Fibroblast of lung (primary cell): Measurements from ENCODE around the gene SST.

Experiments
- EZH2 ChIP-seq: IDR thresholded peaks from 2 replicates; pipeline ENCODE4 v1.5.1; 2012; ENCODE audit warnings: low read length, control low read depth, mild to moderate bottlenecking; ENCODE audit errors: missing control alignments
- TF ChIP-seq, protein P1 (sequence below), 2 donors: IDR thresholded peaks in 1 of 2; conservative IDR thresholded peaks in 1 of 2; 1 replicate in 1 of 2; 2 replicates in 1 of 2; pipeline ENCODE4 v1.5.1; 2011 to 2012; ENCODE audit warnings: low read length in 2 of 2, control low read depth in 1 of 2, inconsistent platforms in 1 of 2, low read depth in 1 of 2, mild to moderate bottlenecking in 1 of 2

DNA sequence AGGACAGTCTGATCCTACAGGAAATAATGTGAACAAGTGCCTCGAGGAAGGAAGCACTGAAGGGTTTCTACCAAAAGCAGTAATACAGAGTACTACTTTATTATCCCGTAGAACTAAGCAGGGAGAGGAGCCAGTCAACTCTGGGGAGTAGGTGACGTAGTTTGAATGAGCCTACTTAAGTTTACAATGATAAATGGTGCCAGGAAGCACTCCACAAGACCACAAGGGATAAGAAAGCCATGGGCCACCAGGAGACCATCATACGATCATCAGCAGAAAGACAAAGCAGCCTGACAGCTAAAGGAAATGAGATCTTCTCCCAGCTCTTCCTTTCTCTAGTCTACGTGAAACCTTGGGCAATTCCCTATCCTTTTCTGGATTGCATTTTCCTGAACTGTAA lies 27.3 kb downstream of the SST start:
- TF ChIP-seq, protein P1, sequence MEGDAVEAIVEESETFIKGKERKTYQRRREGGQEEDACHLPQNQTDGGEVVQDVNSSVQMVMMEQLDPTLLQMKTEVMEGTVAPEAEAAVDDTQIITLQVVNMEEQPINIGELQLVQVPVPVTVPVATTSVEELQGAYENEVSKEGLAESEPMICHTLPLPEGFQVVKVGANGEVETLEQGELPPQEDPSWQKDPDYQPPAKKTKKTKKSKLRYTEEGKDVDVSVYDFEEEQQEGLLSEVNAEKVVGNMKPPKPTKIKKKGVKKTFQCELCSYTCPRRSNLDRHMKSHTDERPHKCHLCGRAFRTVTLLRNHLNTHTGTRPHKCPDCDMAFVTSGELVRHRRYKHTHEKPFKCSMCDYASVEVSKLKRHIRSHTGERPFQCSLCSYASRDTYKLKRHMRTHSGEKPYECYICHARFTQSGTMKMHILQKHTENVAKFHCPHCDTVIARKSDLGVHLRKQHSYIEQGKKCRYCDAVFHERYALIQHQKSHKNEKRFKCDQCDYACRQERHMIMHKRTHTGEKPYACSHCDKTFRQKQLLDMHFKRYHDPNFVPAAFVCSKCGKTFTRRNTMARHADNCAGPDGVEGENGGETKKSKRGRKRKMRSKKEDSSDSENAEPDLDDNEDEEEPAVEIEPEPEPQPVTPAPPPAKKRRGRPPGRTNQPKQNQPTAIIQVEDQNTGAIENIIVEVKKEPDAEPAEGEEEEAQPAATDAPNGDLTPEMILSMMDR (conservative IDR thresholded peaks at IDR 0.05 in 1 of 2, IDR thresholded peaks at IDR 0.05 in 1 of 2; ENCODE audit: low read depth in 1 of 2, low read length in 2 of 2), result no peak
- TF ChIP-seq EZH2, result no peak
